HG03469 (cell line): Measurements from ENCODE around the gene ONECUT3.
A peak's percentile ranks its signal among the peaks of the same experiment; 100 is the strongest.
"Not testable (repeated sequence)": the region's sequence is repeated elsewhere in the genome, so short reads cannot be mapped to it uniquely, and the experiment has no call there.

Experiments
- ATAC-seq: cut with Tn5 transposase; IDR thresholded peaks from one replicate; pipeline ENCODE4 v1.9.1; 2021; ENCODE audit warnings: mild to moderate bottlenecking, moderate library complexity, moderate number of reproducible peaks; ENCODE audit not compliant: unreplicated experiment

The ONECUT3 gene

DNA sequence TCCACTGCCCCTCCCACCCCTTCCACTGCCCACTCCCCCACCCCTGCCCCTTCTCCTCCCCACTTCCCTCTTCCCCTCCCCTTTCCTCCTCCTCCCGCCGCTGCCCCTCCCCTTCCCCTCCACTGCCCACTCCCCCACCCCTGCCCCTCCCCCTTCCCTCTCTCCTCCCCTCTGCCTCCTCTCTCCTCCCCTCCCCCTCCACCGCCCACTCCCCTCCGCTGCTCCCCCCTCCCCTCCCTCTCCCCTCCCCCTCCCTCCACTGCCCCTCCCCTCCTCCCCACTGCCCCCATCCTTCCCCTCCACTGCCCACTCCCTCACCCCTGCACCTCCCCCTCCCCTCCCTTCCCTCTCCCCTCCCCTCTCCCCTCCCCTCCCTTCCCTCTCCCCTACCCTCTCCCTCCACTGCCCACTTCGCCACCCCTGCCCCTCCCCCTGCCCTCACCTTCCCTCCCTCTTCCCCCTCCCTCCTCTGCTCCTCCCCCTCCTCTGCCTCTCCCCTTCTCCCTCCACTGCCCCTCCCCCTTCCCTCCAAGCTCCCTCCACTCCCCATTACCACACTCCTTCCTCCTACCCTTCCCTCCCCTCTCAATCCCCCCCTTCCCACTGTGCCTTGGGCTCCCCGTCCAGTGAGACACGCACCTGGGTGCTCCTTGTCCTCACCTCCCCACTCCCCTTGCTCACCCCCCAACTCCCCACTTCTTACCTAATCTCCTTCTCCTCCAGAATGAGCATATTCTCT is 36.9 kb downstream of the ONECUT3 start:
- ATAC-seq: no peak

DNA sequence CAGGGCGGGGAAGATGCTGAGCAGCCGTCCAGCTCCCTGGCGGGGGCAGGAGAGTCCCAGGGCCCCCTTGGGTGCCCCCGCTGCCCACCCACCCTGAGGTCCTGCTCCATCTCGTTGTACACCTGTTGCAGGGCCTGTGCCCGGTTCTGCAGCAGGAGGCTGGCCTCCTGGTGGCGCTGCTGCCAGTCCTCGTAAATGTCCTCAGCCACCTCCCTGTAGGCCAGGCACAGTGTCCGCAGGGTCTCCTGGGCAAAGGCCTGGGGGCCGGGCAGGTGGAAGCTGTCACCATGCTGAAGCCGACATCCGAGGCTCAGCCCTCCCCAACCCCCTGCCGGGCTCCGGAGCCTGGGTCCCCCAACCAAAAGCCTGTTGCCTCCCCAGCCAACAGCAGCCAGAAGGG is 38.6 kb downstream of the ONECUT3 start:
- ATAC-seq: no peak

DNA sequence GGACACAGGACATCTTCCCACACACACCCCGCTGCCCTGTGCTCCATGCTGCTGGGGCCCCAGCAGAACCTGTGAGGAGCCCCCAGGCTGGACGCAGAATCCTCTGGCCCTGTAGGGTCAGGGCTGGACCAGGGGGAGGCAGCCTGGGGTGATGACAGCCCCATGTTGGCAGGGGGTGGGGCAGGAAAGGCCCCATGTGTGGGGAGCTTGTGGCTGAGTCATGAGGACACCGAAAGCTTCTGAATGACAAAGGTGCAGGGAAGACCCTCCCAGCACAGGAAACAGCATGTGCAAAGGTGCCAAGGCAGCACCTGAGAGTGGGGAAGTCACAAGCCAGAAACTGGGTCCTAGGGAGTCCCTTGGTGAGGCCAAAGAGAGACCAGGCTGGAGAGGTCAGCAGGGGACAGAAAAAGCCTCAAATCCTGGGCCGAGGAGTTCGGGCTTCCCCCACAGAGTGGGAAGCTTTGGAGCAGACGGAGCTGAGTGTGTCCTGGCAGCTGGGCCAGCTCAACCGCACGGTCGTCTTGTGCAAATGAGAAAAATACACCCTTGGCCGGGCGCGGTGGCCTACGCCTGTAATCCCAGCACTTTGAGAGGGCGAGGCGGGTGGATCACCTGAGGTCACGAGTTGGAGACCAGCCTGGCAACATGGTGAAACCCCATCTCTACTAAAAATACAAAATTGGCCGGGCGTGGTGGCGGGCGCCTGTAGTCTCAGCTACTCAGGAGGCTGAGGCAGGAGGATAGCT is 41.3 kb downstream of the ONECUT3 start:
- no peak for ATAC-seq

DNA sequence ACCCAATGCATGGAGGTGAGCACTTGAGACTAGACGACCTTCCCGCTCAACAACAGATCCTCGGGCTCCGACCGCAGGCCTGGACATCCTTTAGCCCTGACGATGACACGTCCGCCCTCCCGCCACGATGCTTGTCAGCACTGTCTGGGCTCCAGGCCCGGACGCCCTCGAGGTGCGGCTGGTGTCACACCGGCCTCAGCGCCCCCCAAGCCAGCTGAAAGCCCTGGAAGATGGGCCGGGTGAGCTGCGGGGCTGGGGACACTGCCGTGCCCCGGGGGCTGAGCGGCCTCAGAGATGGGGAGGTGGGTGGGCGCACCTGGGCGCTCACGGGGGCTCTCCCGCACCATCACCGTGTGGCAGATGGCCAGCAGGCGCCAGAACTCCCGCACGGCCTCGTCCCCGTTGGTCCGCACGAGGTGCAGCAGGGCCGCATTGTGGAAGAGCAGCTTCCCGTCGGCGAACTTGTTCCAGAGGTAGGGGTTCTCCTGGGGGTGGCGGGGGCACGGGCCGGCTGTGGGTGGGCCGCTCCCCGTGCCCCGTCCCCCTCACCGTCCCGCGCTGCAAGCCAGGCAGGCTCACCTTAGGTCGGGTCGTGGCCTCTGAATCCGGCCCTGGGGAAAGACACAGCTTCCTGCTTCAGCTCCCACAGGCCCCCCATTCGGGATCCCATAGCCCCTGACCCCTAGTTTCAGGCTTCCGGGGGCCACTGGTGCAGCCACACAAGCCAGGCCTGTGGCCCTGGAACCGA is 43.3 kb downstream of the ONECUT3 start:
- no peak for ATAC-seq

DNA sequence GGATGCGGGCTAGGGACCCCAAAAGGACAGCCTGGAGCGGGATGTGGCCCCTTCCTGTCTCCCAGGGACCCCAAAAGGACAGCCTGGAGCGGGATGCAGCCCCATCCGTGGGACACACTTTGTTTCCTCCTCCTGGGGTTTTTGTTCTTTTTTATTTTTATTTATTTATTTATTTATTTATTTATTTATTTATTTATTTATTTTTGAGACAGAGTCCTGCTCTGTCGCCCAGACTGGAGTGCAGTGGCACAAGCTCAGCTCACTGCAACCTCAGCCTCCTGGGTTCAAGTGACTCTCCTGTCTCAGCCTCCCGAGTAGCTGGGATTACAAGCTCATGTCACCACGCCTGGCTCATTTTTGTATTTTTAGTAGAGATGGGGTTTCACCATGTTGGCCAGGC is 44.0 kb downstream of the ONECUT3 start:
- ATAC-seq: not testable (repeated sequence)

DNA sequence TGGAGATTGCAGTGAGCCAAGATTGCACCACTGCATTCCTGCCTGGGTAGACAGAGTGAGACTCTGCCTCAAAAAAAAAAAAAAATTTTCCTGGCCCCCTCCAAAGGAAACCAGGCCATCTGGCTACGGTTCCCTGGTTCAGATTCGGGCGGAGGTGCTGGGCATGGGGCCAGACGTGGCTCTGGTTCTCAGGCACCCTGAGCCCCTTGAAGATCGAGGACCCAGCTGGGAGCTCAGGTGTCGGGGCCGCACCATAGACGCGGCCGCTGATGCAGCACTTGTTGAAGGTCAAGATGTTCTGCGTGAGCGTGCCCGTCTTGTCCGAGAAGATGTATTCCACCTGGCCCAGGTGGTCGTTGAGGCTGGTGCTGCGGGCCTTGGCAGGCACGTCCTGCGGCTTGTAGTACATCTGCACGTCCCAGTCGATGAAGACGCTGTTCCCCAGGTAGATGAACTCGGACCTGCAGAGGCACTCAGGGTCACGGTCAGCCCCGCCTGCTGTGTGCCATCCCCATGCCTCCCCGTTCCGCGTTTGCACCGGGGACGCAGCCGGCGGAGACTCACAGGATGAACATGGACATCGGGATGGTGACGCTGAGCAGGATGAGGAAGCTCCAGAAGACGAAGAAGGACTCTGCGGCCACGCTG is 46.5 kb downstream of the ONECUT3 start:
- no peak for ATAC-seq

DNA sequence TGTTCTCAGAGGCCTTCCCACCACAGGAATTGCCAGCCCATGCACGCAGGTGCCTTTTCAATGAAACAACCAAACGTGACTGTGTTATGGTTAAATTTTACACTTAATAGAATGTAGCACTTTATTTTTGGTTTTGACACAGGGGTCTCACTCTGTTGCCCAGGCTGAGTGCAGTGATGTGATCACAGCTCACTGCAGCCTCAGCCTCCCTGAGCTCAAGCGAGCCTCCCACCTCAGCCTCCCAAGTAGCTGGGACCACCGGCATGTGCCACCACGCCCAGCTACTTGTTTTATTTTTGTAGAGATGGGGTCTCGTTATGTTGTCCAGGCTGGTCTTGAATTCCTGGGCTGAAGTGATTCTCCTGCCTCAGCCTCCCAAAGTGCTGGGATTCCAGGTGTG is 51.6 kb downstream of the ONECUT3 start:
- ATAC-seq: no peak

DNA sequence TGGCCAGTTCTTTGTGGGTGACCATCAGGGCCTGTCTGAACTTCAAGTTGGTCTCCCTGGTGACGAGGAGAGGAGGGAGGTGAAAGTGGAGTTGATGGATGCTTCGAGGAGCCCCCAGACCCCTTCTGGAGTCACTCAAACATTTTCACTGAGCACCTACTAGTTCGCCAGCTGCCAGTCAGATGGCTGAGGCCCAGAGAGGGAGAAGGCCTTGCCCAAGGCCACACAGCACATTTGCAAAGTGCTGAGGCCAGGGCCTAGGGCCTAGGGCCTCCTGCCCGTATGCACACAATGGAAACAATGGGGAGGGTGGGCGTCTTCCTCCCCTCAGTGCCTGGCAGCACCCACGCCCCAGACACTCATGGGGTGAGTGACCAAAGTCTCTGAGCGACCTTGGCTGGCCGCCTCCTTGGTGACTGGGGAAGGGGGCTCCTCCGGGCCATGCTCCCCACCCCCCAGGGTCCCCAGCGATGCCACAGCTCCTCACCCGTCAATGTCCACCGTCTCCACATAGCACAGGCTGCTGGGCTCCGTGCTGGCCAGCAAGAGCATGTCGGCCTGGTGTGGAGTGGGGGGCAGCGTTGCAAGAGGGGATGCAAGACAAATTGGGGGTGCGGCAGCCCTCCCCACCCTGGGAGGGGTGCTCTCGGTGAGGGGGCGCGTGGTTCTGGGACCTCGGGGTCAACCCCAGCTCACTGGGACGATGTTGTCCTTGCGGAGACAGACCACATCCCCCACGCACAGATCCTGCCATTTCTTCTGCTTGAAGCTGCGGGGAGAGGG is 52.3 kb downstream of the ONECUT3 start:
- no peak for ATAC-seq

DNA sequence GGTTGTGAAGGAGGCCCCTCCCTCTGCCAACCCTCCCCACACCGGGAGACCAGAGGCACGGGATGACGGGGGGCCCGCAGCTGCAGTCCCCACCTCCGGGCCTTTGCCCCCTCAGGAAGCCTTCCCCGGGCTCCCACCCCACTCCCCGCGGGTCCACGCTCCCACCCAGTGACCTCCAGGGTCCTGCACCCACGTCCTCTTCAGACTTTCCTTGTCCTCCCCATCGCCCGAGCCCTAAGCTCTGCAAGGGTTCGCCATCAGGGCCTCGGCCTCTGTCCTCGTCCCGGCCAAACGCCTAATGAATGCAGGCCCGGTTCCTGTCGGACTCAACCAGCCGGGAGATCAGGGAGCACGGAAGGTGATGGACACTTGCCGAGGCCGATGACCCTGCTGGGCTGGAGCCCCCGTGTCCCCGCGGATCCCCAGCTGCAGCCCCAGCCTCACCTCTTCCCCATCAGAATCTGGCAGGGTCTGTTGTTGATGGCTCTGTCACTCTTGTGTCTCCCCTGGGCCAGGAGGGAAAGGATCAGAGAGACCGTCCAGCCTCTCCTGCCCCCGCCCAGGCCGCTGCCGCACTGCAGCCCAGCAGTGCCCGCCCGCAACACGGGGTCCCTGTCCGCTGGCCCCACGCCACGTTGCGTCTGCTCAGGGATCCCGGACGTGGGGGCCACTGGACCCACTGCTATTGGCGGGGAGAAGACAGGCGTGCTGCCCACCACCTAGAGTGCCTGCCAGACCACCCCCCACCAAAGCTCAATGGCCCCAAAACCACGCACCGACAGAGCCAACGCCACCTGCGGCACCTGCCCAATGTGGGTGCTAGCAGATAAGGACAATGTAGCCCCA is 53.1 kb downstream of the ONECUT3 start:
- ATAC-seq: no peak

DNA sequence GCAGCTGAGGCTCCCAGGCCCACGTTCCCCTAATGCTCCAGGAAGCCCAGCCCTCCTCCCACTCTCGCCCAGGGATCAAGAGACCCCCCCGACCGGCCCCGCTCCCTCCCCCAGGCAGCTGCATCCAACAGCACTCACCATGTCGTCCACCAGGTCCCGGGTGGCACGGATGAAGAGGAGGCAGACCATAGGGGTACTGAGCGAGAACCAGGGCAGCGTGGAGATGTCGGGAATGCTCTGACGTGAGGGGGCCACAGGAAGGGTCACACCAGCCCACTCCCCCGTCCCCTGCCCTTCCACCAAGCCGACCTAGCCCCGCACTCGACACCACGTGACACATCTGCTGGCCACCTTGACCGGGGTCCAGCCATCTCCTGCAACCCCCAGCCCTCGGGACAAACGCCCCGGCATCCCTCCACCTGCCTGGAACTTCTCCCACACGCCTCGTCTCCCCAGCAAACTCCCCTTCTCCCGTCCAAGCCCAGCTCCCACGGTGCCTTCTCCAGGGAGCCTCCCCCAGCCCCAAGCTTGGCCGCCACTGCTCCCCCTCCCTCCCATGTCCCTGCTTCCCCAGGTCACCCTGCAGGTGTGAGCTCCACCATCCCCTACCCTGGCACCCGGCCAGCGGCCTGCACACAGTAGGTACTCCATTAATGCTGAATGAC is 53.9 kb downstream of the ONECUT3 start:
- ATAC-seq: no peak

DNA sequence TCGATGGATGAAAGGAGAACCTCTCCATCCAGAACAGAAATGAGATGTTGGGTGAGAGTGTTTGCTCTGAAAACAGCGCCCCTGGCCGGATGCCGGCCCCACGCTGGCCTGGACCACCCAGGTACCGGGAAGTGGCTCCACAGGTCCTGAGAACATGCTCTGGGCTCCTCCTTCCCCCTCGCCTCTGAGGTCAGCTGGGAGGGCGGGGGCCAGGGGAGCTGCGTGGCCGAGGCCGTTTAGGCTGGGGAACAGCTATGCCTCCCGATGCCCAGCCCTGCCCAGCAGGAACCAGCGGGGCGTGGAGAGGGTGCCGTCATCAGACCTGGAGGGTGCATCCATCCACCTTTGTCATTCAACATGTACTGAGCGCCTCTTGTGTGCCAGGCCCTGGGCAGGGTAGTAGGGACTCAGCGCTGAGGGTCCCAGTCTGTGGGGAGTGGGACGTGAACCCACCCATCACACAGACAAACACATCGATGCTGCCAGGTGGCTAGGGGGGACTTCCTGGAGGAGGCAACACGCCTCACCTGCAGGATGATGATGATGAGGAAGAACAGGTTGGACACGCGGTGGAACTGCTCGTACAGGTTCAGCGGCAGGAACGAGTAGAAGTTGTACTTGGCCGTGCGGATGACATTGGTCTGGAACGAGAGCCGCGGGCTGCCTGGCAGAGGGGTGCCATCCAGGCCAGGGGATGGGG is 54.5 kb downstream of the ONECUT3 start:
- ATAC-seq: no peak

DNA sequence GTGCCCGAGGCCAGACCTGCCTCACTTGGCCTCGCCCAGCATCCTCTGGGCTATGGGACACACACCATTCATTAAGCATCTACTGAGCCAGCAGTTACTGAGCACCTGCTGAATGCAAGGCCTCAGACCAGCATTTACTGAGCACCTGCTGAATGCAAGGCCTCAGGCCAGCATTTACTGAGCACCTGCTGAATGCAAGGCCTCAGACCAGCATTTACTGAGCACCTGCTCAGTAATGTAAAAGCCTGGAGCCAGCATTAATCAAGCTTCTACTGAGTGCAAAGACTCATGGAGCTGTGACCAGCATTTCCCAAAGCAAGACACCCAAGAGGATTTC is 55.1 kb downstream of the ONECUT3 start:
- ATAC-seq: no peak

DNA sequence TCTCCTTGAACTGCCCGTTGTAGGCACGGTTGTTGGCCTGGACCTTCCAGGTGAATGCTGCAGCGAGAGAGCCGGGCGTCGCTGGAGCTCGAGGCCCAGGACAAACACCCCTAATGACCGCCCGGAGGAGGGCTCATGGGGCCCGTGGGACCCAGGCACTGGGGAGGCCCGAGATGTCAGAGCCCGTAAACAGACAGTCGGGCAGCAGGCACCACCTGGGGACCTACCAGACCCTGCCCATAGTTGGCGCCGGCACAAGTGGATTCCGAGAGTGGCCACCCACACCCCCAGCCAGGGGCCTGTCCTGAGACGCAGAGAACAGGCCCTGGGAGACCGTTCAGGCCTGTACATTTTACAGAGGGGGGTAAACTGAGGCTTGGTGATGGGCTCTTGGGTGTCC is 56.4 kb downstream of the ONECUT3 start:
- ATAC-seq: no peak

DNA sequence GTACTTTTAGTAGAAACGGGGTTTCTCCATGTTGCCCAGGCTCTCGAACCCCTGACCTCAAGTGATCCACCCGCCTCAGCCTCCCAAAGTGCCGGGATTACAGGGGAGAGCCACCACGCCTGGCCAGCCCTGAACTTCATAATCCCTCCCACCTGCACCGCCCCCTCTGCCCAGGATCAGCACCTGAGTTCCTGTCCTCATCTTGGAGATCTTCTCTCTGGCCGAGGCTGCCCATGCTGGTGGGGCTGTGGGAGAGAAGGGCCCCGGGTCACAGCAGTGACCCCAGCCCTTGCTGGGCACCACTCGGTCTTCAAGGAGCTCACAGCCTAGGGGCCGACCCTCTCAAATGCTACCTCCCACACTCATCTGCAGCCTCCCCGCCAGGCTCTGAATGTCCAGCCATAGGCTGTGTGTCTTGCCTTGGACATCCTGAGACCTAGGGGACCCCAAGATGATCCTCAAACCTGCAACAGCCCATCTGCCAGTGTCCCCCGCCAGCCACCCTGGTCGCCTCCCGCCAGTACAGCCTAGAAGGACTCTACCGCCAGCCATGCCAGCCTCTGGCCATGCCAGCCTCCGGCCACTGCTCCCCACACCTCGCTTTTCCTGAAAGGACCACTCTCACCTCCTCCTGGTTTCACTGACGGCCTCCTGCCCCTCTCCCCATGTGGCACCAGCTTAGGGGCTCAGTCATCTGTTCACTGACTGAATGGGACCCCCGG is 57.3 kb downstream of the ONECUT3 start:
- ATAC-seq: no peak

DNA sequence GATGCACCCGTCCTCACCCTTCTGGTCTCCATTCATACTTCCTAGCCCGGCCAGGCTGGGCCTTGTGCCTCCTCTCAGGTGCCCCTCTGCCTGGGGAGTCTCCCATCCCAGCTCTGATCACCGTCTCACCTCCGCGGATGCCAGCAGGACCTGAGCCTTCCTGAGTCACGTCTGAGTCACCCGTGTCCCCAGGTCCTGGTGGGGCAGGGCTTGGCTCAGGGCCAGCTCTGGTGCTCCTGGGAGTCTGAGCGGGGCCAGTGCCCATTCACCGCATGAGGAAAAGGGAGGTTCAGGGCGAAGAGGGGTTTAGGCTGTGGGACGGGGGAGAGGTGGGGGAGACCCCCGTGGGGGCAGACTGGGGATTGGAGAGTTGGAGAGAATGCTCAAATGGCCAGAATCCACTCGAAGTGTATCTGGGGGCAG is 58.2 kb downstream of the ONECUT3 start:
- ATAC-seq: no peak

DNA sequence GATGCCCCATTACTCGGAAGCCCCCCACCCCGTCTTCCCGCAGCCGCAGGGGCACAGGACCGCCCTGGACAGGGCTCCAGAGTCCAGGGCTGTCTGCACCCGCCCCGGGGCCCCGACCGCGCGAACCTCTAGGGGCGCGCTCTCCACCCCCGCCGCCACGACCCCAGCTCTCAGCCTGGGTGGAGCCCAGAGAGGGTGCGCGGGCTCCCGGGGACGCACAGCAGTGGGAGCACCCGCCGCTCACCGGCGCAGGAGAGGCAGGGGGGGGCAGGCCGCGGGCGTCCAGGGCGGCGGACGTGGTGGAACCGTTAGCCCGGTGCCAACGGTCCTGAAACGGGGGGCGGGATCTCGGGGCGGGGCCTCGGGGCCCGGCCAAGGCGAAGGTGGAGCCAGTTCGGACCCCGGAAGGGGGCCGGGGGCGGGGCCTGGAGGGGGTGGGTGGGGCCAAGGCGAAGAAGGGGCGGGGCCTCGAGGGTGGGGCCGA is 58.7 kb downstream of the ONECUT3 start, which contains the start of gene ATP8B3:
ATP8B3 (minus strand) TSS at position 335 of the 484 bp plus-strand sequence. CDS start 540 bp downstream, outside the sequence.
- ATAC-seq: peak; percentile 3

DNA sequence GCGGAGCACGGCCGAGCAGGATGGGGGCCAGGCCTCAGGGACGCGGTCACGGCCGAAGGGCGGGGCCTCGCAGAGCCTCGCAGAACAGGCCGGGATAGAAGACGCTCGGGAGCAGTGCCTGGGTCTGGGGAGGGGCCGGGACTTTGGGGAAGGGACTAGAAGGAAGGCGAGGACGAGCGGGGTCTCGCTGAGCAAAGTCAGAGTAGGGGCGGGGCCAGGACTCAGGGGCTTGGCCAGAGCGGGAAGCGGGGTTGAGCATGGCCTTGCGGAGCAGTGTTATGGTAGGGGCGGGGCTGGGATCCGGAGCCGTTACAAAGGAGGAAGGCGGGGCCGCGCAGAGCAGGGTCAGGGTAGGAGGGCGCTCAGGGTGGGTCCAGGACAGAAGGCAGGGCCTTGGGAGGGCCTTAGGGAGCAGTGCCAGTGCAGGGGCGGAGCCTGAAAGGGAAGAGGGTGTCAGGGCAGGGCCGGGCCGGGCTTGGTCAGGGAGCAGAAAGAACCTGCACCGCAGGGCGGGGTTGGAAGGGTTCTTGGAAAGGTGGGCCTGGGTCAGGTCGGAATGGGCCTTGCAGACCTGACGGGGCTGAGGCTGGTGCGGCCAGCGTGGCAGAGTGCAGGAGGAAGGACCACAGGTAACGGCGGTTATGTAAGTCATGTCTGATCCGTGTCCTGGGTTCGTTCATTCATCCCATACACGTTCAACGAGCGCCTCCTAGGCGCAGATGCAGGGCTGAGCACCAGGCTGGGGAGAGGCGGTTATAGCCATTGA is 59.3 kb downstream of the ONECUT3 start:
- peak; percentile 45 for ATAC-seq
